ENCODE measurements around the gene FGFBP2.

Gene FGFBP2

GRCh38 chr4:15956179-15956850 lies 6.7 kb downstream of the FGFBP2 start:
- intact Hi-C loops (cut with DNase I; ENCODE audit: low total_unique reads): loop anchor here (2.0 to 10.0 kb wide), 4 partner anchors 74 to 479 kb away; no protein-coding TSS in a partner anchor
- TF ChIP-seq CTCF (IDR thresholded peaks at IDR 0.05): peak; percentile 93 to 94
- H3K36me3 ChIP-seq: no peaks in the 10 kb centered on the region
- H3K27me3 ChIP-seq: no peaks in the 10 kb centered on the region
- DNase-seq: peak; percentile 83 to 84
- H3K27ac ChIP-seq: no peak overlapping the region
- no peaks in the 10 kb centered on the region for H3K9me3 ChIP-seq
- no peaks in the 10 kb centered on the region for H3K4me1 ChIP-seq
- no peak overlapping the region for H3K4me3 ChIP-seq

- intact Hi-C loops (cut with DNase I; ENCODE audit: low total_unique reads): loop anchor here (2.0 to 10.0 kb wide), 4 partner anchors 73 to 478 kb away; no protein-coding TSS in a partner anchor
- H3K27ac ChIP-seq: no peak overlapping the region
Measured at GRCh38 chr4:15955670-15956069, 7.3 kb downstream of the FGFBP2 start.

GRCh38 chr4:15953625-15954024 lies 9.3 kb downstream of the FGFBP2 start:
- H3K4me1 ChIP-seq: no peaks in the 10 kb centered on the region
- H3K9me3 ChIP-seq: no peaks in the 10 kb centered on the region
- intact Hi-C loops (cut with DNase I; ENCODE audit: low total_unique reads): loop anchor here (10.0 kb wide), 1 partner anchor 149 kb away; no protein-coding TSS in a partner anchor
- H3K36me3 ChIP-seq: no peaks in the 10 kb centered on the region
- H3K27me3 ChIP-seq: no peaks in the 10 kb centered on the region
- DNase-seq: no peak
- no peak overlapping the region for H3K4me3 ChIP-seq
- no peak overlapping the region for H3K27ac ChIP-seq
- no peak for TF ChIP-seq CTCF (IDR thresholded peaks at IDR 0.05)

More at GRCh38 chr4:15955670-15956069, 7.3 kb downstream of the FGFBP2 start:
- Histone ChIP-seq H3K4me3 (no peak overlapping the region), H3K36me3 (no peaks in the 10 kb centered on the region), H3K9me3 (no peaks in the 10 kb centered on the region), H3K27me3 (no peaks in the 10 kb centered on the region), H3K4me1 (no peaks in the 10 kb centered on the region)
- DNase-seq: no peak
- no peak for TF ChIP-seq CTCF (IDR thresholded peaks at IDR 0.05)

GRCh38 chr4:15951781-15952180 lies 11.2 kb downstream of the FGFBP2 start:
- intact Hi-C loops (cut with DNase I; ENCODE audit: low total_unique reads): loop anchor here (10.0 kb wide), 1 partner anchor 147 kb away; no protein-coding TSS in a partner anchor
- no peaks in the 10 kb centered on the region for H3K27me3 ChIP-seq

GRCh38 chr4:15948826-15949225 lies 14.1 kb downstream of the FGFBP2 start:
- no peaks in the 10 kb centered on the region for H3K9me3 ChIP-seq
- H3K36me3 ChIP-seq: no peaks in the 10 kb centered on the region
- no peak overlapping the region for H3K4me3 ChIP-seq
- no peaks in the 10 kb centered on the region for H3K4me1 ChIP-seq
- no peak for DNase-seq
- no peak for TF ChIP-seq CTCF (IDR thresholded peaks at IDR 0.05)
- H3K27me3 ChIP-seq: no peaks in the 10 kb centered on the region
- intact Hi-C loops (cut with DNase I; ENCODE audit: low total_unique reads): no loop called here
- H3K27ac ChIP-seq: no peak overlapping the region

More at GRCh38 chr4:15951781-15952180, 11.2 kb downstream of the FGFBP2 start:
- no peak for DNase-seq
- Histone ChIP-seq H3K36me3 (no peaks in the 10 kb centered on the region), H3K4me3 (no peak overlapping the region), H3K9me3 (no peaks in the 10 kb centered on the region), H3K27ac (no peak overlapping the region), H3K4me1 (no peaks in the 10 kb centered on the region)
- no peak for TF ChIP-seq CTCF (IDR thresholded peaks at IDR 0.05)
